Heart right ventricle (tissue), 16 donors: ENCODE data around the gene LLGL1. TPM values are rescaled to one million over a fixed set of nuclear protein-coding genes. Genes with fewer than 3 reads are reported as not detected.

ENCODE experiments used
- ATAC-seq, 8 donors: fragments of 200-7000 bp; cut with Tn5 transposase; one replicate each; pipeline ENCODE4 v1.9.1; 2020; ENCODE audit warnings: mild to moderate bottlenecking in 8 of 8, moderate library complexity in 8 of 8, moderate number of reproducible peaks in 1 of 8
- DNase-seq, 2 donors: peaks; one replicate each; pipeline ENCODE4 v3.0.0-alpha.2; 2020
- H3K27ac ChIP-seq, 10 donors: fragments of 200-600 bp; sonication (generic) in 2 of 10; one replicate each; pipeline versions ENCODE4 v1.5.0 to v1.8.0; 2020 to 2022; ENCODE audit warnings: mild to moderate bottlenecking in 3 of 10
- H3K27me3 ChIP-seq, 7 donors: fragments of 200-600 bp; one replicate each; pipeline ENCODE4 v1.8.0; 2021 to 2022; ENCODE audit warnings: mild to moderate bottlenecking in 2 of 7
- H3K36me3 ChIP-seq, 9 donors: fragments of 200-600 bp; sonication (generic) in 1 of 9; one replicate each; pipeline versions ENCODE4 v1.5.0 to v1.8.0; 2020 to 2022; ENCODE audit warnings: mild to moderate bottlenecking in 2 of 9
- H3K4me1 ChIP-seq, 9 donors: fragments of 200-600 bp; sonication (generic) in 1 of 9; one replicate each; pipeline versions ENCODE4 v1.5.0 to v1.8.0; 2020 to 2022; ENCODE audit warnings: mild to moderate bottlenecking in 4 of 9
- H3K4me3 ChIP-seq, 10 donors: fragments of 200-600 bp; sonication (generic) in 2 of 10; one replicate each; pipeline versions ENCODE4 v1.5.0 to v1.8.0; 2020 to 2022; ENCODE audit warnings: mild to moderate bottlenecking in 7 of 10, moderate library complexity in 2 of 10
- H3K9me3 ChIP-seq, 11 donors: fragments of 200-600 bp in 10 of 11; sonication (generic) in 2 of 11; one replicate each; pipeline versions ENCODE4 v1.5.0 to v1.8.0; 2013 to 2022; ENCODE audit warnings: mild to moderate bottlenecking in 2 of 11, control low read depth in 1 of 11, moderate library complexity in 1 of 11
- CTCF ChIP-seq, 9 donors: fragments of 200-600 bp; sonication (generic) in 2 of 9; IDR thresholded peaks; one replicate each; pipeline versions ENCODE4 v1.5.0 to v1.8.0; 2021 to 2022; ENCODE audit warnings: antibody characterized with exemption in 9 of 9, mild to moderate bottlenecking in 5 of 9, moderate library complexity in 1 of 9
- WGBS, 2 donors: extraction: QIAGEN DNeasy Blood & Tissue Kit; methylation state at CpG; one replicate each; pipeline ENCODE4 v1.1.7; 2013; ENCODE audit warnings: inconsistent platforms in 1 of 2; 5-methylcytosine and 5-hydroxymethylcytosine counted together
- intact Hi-C, 10 donors: fragments of 100-400 bp; cut with DNase I; formaldehyde crosslinking; loops; one replicate each; pipeline versions ENCODE4 v1.11.1 to v1.14.2; 2022
- polyA plus RNA-seq, 2 donors: library from polyadenylated mRNA; stranded (reverse); fragments of 200-250 nt; gene quantifications; one replicate each; pipeline ENCODE4 v1.2.3, GENCODE V29; 2013
- total RNA-seq, 10 donors: library from RNA; stranded (reverse); fragmentation: NEBNext Ultra II Directional in 3 of 10; extraction: Animal tissue kit (Norgen Biotek cat#: 25700) in 3 of 10; gene quantifications; one replicate each; pipeline versions ENCODE4 v1.2.1 to v1.2.4, GENCODE V29; 2021 to 2023
- donor health status: Arrhythmogenic right ventricular cardiomyopathy.
- donor health status: ischemic (EF 13 %, LVEDD 7.1; RV severe dilation, severe dysfunction).
- donor health status: healthy with polysubstance abuse.
- donor health status: DM: no; HTN: yes; CAD: no.
- donor health status: DM: no; HTN: no; CAD: no.
- donor health status: ischemic (EF 25% LVEDD 6.9; RV normal size, moderate dysfunction).
- donor health status: ischemic (EF 25% LVEDD 5.7; RV mildly dilated, moderate dysfunction).
- donor health status: healthy.
- donor health status: DM: yes; HTN: yes; CAD: no.
- donor health status: Ischemic cardiomyopathy.
- donor health status: ischemic (EF 35%, LVEDD 5.7; RV mildly dilated, moderate dysfunction).
- donor health status: nonischemic (EF 11% LVEDD 7.7; RV severe dilation, severe dysfunction).
- donor health status: DM: yes; HTN: yes; CAD: no.
- donor health status: PGD.
- donor health status: ischemic (EF 29% LVEDD 5.4; RV normal size, mild dysfunction).
- donor health status: nonischemic (EF 23%, LVEDD 6.1; RV moderate dilation, normal function).

The LLGL1 gene
- total and polyA plus RNA-seq, 12 donors: 5.8 to 12.4 (median 8.6) TPM

GRCh38 chr17:18185391-18185790 lies 40.0 kb upstream of the LLGL1 start:
- intact Hi-C loops: loop anchor here in 1 of 10 donors (5.0 kb wide), 1 partner anchor 43 kb away; no protein-coding TSS in a partner anchor
- no peak for ATAC-seq
- Histone ChIP-seq H3K9me3 (no peaks in the 10 kb centered on the region), H3K27me3 (no peaks in the 10 kb centered on the region), H3K4me3 (peak overlapping the region; percentile 67 to 99 (median 87)), H3K27ac (peak overlapping the region in 9 of 10 donors; percentile 54 to 100 (median 97)), H3K36me3 (peaks cover 0 to 42% (median 3%) of the 10 kb centered on the region in 9 donors), H3K4me1 (peaks cover 26 to 76% (median 69%) of the 10 kb centered on the region in 9 donors)
- DNase-seq: no peak
- WGBS, 2 donors: 1 to 3% methylated on average over 3 of the region's 3 CpGs
- no peak for TF ChIP-seq CTCF (IDR thresholded peaks at IDR 0.05)

GRCh38 chr17:18185832-18186626 lies 39.4 kb upstream of the LLGL1 start:
- intact Hi-C loops: loop anchor here in 1 of 10 donors (5.0 kb wide), 1 partner anchor 44 kb away; no protein-coding TSS in a partner anchor
- 48 to 49% methylated on average over 10 of the region's 10 CpGs for whole genome bisulfite sequencing, 2 donors
- H3K4me1 ChIP-seq: peaks cover 31 to 83% (median 75%) of the 10 kb centered on the region in 9 donors
- no peaks in the 10 kb centered on the region for H3K9me3 ChIP-seq
- no peak for TF ChIP-seq CTCF (IDR thresholded peaks at IDR 0.05)
- peak overlapping the region in 9 of 10 donors; percentile 54 to 100 (median 97) for H3K27ac ChIP-seq
- H3K27me3 ChIP-seq: no peaks in the 10 kb centered on the region
- peak overlapping the region; percentile 67 to 99 (median 87) for H3K4me3 ChIP-seq
- H3K36me3 ChIP-seq: peaks cover 0 to 42% (median 3%) of the 10 kb centered on the region in 9 donors
- ATAC-seq (no peak), DNase-seq (no peak)

GRCh38 chr17:18186627-18186982 lies 38.8 kb upstream of the LLGL1 start:
- 10 to 13% methylated on average over 1 of the region's 1 CpG for WGBS, 2 donors
- H3K36me3 ChIP-seq: peaks cover 0 to 42% (median 3%) of the 10 kb centered on the region in 9 donors

More at GRCh38 chr17:18186627-18186982, 38.8 kb upstream of the LLGL1 start:
- H3K27me3 ChIP-seq: no peaks in the 10 kb centered on the region
- no peak for TF ChIP-seq CTCF (IDR thresholded peaks at IDR 0.05)
- H3K9me3 ChIP-seq: no peaks in the 10 kb centered on the region
- intact Hi-C loops: loop anchor here in 1 of 10 donors (5.0 kb wide), 1 partner anchor 44 kb away; no protein-coding TSS in a partner anchor
- no peak for ATAC-seq
- H3K27ac ChIP-seq: peak overlapping the region in 8 of 10 donors; percentile 54 to 100 (median 98)
- H3K4me1 ChIP-seq: peaks cover 36 to 84% (median 80%) of the 10 kb centered on the region in 9 donors
- H3K4me3 ChIP-seq: peak overlapping the region in 9 of 10 donors; percentile 67 to 99 (median 86)
- DNase-seq: no peak
